Activated CD4-positive, alpha-beta T cell treated with anti-CD3 and anti-CD28 coated beads for 1 hour (primary cell): ENCODE measurements around the gene EXOG.

ENCODE experiments used
- DNase-seq: peaks from one replicate; pipeline ENCODE4 v3.0.0-alpha.2; 2020

EXOG gene

DNA sequence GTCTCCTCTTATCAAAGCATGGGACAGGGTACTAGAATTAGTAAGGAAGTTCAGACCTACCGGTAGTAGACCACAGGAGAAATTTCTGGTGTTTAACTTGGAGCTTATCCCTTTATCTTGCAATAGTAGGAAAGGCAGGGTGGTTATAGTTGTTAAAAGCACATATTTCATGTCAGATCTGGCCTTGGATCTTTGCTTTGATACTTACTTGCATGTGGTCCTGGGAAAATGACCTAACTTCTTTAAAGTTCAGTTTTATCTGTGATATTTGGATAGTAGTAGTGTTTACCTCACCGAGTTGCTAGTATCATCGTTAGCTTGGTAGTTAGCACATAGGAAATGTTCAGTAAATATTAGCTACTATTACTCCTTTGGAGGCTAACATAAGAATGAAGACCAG lies 15.4 kb downstream of the EXOG start:
- DNase-seq = no peak

GRCh38 chr3:38515367-38515766 lies 19.2 kb downstream of the EXOG start:
- no peak for DNase-seq

GRCh38 chr3:38516669-38517068 lies 20.5 kb downstream of the EXOG start:
- no peak for DNase-seq

DNA sequence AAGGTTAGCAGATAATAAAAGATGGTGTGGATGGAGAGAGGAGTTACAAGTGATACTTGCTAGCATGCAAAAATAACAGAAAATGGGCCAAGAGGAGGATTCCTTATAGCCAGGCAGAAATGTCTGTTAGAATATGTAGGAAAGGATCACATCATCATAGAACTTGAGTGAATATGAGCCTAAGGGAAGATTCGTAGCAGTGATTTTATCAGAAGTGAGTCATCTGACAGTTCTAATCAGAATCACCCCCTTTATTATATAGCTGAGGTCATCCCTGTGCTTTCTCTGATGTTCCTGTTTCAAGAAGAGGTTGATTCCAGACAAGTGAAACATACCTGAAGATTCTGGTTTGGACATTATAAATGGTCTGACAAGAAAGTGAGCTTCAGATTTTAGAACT lies 22.9 kb downstream of the EXOG start:
- DNase-seq = no peak

DNA sequence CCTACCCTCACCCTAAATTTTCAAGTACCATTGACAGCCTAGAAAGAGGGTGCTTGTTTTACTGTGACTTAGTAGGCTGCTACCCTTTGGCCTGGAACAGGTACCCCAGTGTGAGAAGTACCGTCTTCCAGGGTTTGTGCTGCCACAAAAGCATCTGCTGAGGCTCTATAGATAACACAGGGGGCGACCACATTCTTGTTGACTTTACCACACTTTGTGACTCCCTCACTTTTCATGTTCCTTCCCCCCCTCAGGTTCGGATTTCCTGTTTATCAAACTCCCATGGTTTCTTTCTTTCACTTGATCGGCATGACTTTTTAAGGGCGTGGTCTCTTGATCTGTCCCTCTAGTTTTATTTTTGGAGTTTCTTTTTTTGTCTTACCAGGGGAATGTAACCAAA lies 23.5 kb downstream of the EXOG start:
- DNase-seq = no peak

- peak; percentile 38 for DNase-seq
Measured at GRCh38 chr3:38521391-38521987, 25.3 kb downstream of the EXOG start.

DNA sequence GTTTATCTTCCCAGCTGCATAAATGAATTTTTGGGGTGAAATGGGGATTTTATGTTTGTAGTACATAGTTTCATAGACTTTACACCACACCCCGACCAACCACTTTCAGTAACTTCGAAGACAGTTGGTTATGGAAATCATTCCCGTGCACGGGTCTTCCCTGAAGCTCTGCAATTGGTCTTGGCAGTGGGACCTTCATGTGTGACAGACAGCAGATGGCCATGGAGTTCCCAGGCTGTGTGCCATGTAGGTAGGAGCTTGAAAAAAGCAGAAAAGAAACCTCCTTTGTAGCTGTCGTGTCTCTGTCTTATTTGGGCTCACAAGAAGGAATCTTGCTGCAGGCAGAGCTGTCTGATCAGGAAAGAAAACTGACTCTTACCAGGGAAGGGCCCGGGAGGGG lies 25.9 kb downstream of the EXOG start:
- no peak for DNase-seq

- no peak for DNase-seq
Measured at GRCh38 chr3:38524141-38524739, 28.1 kb downstream of the EXOG start.

DNA sequence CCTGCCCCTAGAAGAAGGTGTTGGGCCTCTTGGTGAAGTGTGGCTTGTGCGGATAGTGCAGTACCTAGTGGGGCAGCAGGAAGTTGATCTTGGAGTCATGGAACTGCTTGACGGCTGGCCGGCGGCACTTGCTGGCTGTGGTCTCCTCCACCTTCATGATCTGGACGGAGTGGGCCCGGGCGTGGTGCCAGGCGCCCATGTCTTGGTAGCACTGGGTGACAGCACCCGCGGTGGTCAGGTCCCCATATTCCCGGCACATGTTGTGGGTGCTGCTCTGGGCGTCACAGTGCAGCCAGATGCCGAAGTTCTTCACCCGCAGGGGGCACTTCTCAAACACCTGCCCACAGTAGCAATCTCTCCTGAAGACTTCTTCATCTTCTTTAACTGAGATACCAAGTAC lies 30.7 kb downstream of the EXOG start:
- no peak for DNase-seq

- DNase-seq = no peak
Measured at GRCh38 chr3:38528457-38528856, 32.3 kb downstream of the EXOG start.

DNA sequence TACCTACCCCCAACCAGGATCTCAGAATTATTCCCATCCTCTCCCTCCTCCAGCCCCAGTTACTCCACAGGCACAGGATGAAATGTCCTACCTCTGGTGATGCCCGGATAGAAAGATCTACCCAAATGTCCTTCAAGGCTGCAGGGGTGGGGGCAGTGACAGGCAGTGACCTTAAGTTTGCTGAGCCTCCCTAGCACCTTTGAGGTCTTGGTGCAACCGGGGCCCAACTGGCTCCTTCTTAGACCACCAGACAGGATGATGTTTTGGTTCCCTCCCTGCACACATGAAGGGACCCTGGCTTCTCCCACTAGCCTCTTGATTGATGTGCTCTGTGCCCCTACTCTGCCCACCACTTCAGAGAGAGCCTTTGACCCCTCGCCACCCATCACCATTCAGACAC lies 36.4 kb downstream of the EXOG start:
- no peak for DNase-seq

DNA sequence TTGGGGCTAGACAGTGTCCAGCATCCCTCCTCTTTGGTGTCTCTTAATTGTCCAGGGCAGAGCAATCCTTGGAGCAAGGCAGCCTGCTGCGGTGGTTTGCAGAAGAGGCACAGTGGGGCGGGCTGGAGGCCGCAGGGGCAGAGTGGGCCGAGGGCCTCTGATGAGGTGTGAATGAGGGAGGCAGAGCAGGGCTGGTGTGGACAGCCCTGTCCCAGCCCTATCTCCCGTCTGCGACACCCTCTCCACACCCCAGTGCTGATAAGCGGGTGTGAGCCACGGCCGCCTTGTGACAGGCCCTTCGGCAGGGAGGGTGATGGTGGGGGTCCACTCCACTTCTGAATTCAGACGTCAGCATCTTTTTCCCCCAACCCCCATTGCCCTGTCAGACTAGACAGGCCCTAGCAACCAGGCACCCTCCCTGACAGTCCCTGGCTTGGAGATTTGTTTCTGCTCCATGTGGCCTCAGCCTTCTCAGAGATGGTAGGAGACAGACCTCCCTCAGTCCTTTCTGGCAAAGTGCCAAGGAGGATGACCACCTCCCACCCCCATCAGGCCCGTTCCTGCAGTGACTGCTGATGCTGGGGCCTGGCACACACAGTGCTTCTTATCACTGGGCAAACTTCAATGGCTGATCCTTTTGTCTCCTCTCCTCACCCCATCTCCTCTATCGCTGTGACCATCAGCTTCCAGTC lies 37.3 kb downstream of the EXOG start:
- DNase-seq = no peak

GRCh38 chr3:38534180-38534579 lies 38.0 kb downstream of the EXOG start:
- DNase-seq = no peak

DNA sequence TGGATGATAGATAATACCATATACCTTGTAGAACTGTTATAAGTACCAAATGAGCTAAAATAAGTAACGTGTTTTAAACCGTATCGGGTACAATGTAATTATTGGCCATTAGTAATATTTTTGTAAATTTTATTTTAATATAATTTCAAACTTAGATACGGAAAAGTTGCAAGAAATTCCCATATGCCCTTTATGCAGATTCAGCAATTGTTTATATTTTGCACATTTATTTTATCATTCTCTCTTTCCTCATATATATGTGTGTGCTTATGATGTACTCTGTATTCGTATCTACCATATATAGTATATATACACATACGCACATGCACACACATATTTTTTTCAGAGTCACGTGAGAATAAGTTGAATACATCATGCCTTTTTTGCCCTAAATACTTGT lies 38.5 kb downstream of the EXOG start:
- no peak for DNase-seq

- no peak for DNase-seq
Measured at GRCh38 chr3:38536671-38537070, 40.5 kb downstream of the EXOG start.

- DNase-seq = no peak
Measured at GRCh38 chr3:38538773-38539353, 42.7 kb downstream of the EXOG start.

GRCh38 chr3:38541806-38542205 lies 45.7 kb downstream of the EXOG start:
- no peak for DNase-seq

DNA sequence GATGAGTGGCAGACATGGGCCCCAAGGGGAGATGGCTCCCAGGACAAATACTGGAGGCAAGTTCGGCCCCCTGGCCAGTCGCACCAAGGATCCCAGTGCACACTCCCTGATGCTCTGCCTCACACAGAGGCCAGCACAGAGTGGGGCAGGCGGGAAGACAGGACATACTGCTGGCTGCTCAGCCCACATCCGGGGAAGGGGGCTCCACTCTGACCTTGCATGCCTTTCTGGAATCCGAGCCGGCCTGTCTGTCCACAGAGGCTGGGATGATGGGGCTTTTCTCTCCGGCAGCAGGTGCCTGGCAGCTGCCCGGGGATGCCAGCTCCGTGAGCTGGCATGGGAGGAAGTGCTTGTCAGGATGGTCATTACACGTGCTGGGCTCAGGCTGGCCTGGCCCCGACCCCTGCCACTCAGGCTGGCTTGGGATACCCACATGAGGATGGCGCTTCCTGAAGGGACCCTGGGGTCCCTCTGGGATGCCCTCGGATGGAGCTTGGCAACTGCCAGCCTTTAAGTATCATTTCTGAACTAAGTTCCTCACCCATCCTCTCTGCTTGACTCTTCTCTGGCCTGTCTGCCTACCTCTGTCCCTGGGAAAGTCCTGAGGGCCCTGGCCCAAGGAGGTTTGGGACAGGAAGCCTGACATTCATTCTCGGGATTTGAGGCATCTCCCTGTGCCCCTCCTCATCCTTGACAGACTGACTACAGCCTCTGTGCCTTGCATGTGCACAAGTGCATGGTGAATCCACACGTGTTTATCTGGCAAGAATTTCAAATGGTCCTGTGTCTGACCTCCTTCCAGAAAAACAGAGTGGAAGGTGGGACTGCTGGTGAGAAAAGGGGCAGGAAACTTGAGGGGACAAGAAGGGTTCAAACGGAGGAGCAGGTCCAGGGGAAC lies 46.5 kb downstream of the EXOG start:
- DNase-seq = no peak

DNA sequence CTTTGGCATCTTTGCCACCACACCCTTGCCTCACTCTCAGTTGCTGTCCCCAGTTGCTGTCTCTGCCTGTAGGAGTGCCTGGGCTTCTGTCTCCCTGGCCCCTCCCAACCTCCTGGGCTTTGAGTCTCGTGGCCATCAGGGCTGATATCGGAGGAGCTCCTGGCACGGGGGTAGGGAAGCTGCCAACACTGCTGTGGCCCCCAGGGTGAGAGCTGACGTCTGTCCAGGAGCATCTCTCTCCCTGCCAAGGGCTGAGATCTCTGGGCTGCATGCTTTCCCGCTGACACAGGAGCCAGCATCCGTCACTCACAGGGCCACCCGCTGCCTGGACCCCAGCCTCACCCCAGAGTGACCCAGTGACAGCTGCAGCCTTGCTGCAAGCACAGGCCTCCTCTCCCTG lies 47.4 kb downstream of the EXOG start:
- DNase-seq = no peak

GRCh38 chr3:38544926-38545325 lies 48.8 kb downstream of the EXOG start:
- DNase-seq = no peak

DNA sequence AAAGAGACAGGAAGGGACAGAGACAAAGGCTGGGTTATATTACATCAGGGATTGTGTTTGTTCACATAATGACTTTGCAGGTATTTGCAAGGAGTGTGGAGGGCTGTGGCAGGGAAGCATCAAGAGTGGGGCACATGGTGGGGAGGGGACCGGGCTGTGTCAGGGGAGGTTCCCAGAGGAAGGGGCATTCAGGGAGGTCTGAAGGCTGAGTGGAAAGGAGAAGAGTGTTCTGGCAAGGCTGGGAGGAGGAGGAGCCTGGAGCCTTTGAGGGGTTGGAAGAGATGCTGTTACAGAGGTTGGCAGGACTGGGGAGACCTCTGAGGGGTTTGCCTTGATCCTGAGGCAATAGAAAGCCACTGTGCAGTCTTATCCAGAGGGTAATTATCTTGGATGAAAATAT lies 49.4 kb downstream of the EXOG start:
- no peak for DNase-seq

DNA sequence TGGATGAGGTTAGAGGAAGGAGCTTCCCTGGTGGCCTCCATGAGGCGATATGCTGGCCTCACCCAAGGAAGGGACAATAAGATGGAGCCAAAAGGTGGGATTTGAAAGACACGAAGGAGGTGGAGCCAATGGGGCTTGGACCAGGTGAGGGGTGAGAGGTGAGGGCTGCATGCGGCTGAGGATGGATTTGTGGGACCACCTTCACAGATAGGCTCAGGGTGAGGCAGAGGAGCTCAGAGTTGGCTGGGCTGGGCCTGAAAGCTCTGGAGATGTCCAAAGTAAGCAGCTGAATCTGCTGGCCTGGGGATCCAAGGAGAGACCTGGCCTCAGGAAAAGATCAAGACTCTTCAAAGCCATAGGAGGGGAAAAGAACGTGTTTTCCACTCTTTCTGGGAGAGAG lies 49.8 kb downstream of the EXOG start:
- DNase-seq = no peak
